GM21717 (cell line): ENCODE data around the gene LRRTM4.
"Not testable (repeated sequence)": the region's sequence is repeated elsewhere in the genome, so short reads cannot be mapped to it uniquely, and the experiment has no call there.

Source experiments
- ATAC-seq: cut with Tn5 transposase; IDR thresholded peaks from one replicate; pipeline ENCODE4 v1.9.1; 2021; ENCODE audit warnings: mild to moderate bottlenecking, moderate library complexity; ENCODE audit not compliant: unreplicated experiment

The LRRTM4 gene

GRCh38 chr2:76921006-76921405 is 601.2 kb downstream of the LRRTM4 start:
- ATAC-seq, result no peak

GRCh38 chr2:76895469-76895868 is 626.7 kb downstream of the LRRTM4 start:
- no peak for ATAC-seq

- ATAC-seq, result no peak
Measured at GRCh38 chr2:76870581-76870980, 651.6 kb downstream of the LRRTM4 start.

- ATAC-seq, result no peak
Measured at GRCh38 chr2:76870011-76870410, 652.2 kb downstream of the LRRTM4 start.

GRCh38 chr2:76867854-76868253 is 654.3 kb downstream of the LRRTM4 start:
- ATAC-seq, result no peak

GRCh38 chr2:76866464-76866863 is 655.7 kb downstream of the LRRTM4 start:
- ATAC-seq, result no peak

GRCh38 chr2:76862901-76863300 is 659.3 kb downstream of the LRRTM4 start:
- no peak for ATAC-seq

GRCh38 chr2:76861708-76862107 is 660.5 kb downstream of the LRRTM4 start:
- peak; percentile 81 for ATAC-seq

GRCh38 chr2:76851000-76851399 is 671.2 kb downstream of the LRRTM4 start:
- no peak for ATAC-seq

- ATAC-seq, result no peak
Measured at GRCh38 chr2:76849086-76849485, 673.1 kb downstream of the LRRTM4 start.

- ATAC-seq, result no peak
Measured at GRCh38 chr2:76839826-76840225, 682.4 kb downstream of the LRRTM4 start.

- ATAC-seq, result no peak
Measured at GRCh38 chr2:76829374-76830234, 692.6 kb downstream of the LRRTM4 start.

- no peak for ATAC-seq
Measured at GRCh38 chr2:76826691-76827090, 695.5 kb downstream of the LRRTM4 start.

GRCh38 chr2:76825140-76825970 is 696.8 kb downstream of the LRRTM4 start:
- ATAC-seq, result no peak

- ATAC-seq, result no peak
Measured at GRCh38 chr2:76821731-76822130, 700.4 kb downstream of the LRRTM4 start.

GRCh38 chr2:76813084-76813483 is 709.1 kb downstream of the LRRTM4 start:
- no peak for ATAC-seq

- no peak for ATAC-seq
Measured at GRCh38 chr2:76812156-76812555, 710.0 kb downstream of the LRRTM4 start.

- ATAC-seq, result no peak
Measured at GRCh38 chr2:76809136-76809535, 713.0 kb downstream of the LRRTM4 start.

GRCh38 chr2:76808732-76809131 is 713.4 kb downstream of the LRRTM4 start:
- ATAC-seq, result no peak

GRCh38 chr2:76793647-76794334 is 728.4 kb downstream of the LRRTM4 start:
- no peak for ATAC-seq

GRCh38 chr2:76781313-76781712 is 740.9 kb downstream of the LRRTM4 start:
- ATAC-seq, result not testable (repeated sequence)
